Body of pancreas (tissue), 4 donors: ENCODE data around the gene NRXN2.

ENCODE experiments used
- CTCF ChIP-seq, 7 experiments: fragments of 450-650 bp in 4 of 7; fragments of 200-600 bp in 3 of 7; sonication (generic) in 3 of 7; IDR thresholded peaks; one replicate each; pipeline ENCODE4 v1.5.1; 2016 to 2019; ENCODE audit warnings: antibody characterized with exemption in 7 of 7
- POLR2A ChIP-seq, 3 donors: fragments of 450-650 bp; IDR thresholded peaks; one replicate each; pipeline ENCODE4 v1.6.1; 2016; ENCODE audit warnings: antibody characterized with exemption in 3 of 3, mild to moderate bottlenecking in 2 of 3

GRCh38 chr11:64758330-64759079 is 35.5 kb upstream of the NRXN2 start:
- TF ChIP-seq POLR2A (IDR thresholded peaks at IDR 0.05) (no peak), CTCF (IDR thresholded peaks at IDR 0.05) (no peak)
